Tibial artery (tissue), 4 donors: ENCODE measurements around the gene CDC42.

ENCODE experiments used
- DNase-seq, 2 donors: peaks; one replicate each; pipeline ENCODE4 v3.0.0-alpha.2; 2019
- H3K27ac ChIP-seq, 2 donors: fragments of 200-600 bp; sonication (generic) in 1 of 2; 1 replicate in 1 of 2; 2 replicates in 1 of 2; pipeline ENCODE4 v1.5.1; 2018 to 2019; ENCODE audit warnings: mild to moderate bottlenecking in 1 of 2
- H3K27me3 ChIP-seq, 2 donors: fragments of 200-600 bp; sonication (generic) in 1 of 2; one replicate each; pipeline versions ENCODE4 v1.5.1 to v1.6.0; 2016 to 2019
- H3K36me3 ChIP-seq, 3 donors: fragments of 200-600 bp; sonication (generic) in 2 of 3; one replicate each; pipeline ENCODE4 v1.5.1; 2016 to 2019; ENCODE audit warnings: mild to moderate bottlenecking in 2 of 3
- H3K4me1 ChIP-seq, 4 donors: fragments of 200-600 bp; sonication (generic) in 2 of 4; 1 replicate in 3 of 4; 2 replicates in 1 of 4; pipeline ENCODE4 v1.5.1; 2016 to 2019
- H3K4me3 ChIP-seq, 2 donors: fragments of 200-600 bp; sonication (generic) in 1 of 2; 1 replicate in 1 of 2; 2 replicates in 1 of 2; pipeline ENCODE4 v1.5.1; 2018 to 2019; ENCODE audit warnings: mild to moderate bottlenecking in 2 of 2
- H3K9me3 ChIP-seq, 3 donors: fragments of 200-600 bp; sonication (generic) in 1 of 3; one replicate each; pipeline ENCODE4 v1.5.1; 2016 to 2019
- CTCF ChIP-seq, 2 experiments: fragments of 200-600 bp in 1 of 2; fragments of 450-650 bp in 1 of 2; IDR thresholded peaks; one replicate each; pipeline ENCODE4 v1.5.1; 2017 to 2019; ENCODE audit warnings: antibody characterized with exemption in 2 of 2, mild to moderate bottlenecking in 1 of 2, moderate library complexity in 1 of 2
- intact Hi-C: fragments of 100-400 bp; cut with DNase I; formaldehyde crosslinking; loops from one replicate; pipeline ENCODE4 v1.15.0; 2023; ENCODE audit warnings: low total_unique reads

Gene CDC42

GRCh38 chr1:22117238-22117637 lies 64.7 kb downstream of the CDC42 start:
- H3K36me3 ChIP-seq = peaks cover 5 to 57% (median 24%) of the 10 kb centered on the region in 3 donors
- no peak overlapping the region for H3K27ac ChIP-seq
- no peaks in the 10 kb centered on the region for H3K27me3 ChIP-seq
- no peak for DNase-seq
- no peak overlapping the region for H3K4me3 ChIP-seq
- TF ChIP-seq CTCF (IDR thresholded peaks at IDR 0.05) = no peak
- no peaks in the 10 kb centered on the region for H3K9me3 ChIP-seq
- intact Hi-C loops = no loop called here
- peaks cover 0 to 32% (median 16%) of the 10 kb centered on the region in 4 donors for H3K4me1 ChIP-seq

GRCh38 chr1:22117851-22118250 lies 65.3 kb downstream of the CDC42 start:
- H3K4me1 ChIP-seq = peaks cover 0 to 32% (median 16%) of the 10 kb centered on the region in 4 donors
- H3K27ac ChIP-seq = no peak overlapping the region
- peaks cover 5 to 51% (median 18%) of the 10 kb centered on the region in 3 donors for H3K36me3 ChIP-seq
- H3K4me3 ChIP-seq = no peak overlapping the region
- no peak for DNase-seq
- no peak for TF ChIP-seq CTCF (IDR thresholded peaks at IDR 0.05)
- no peaks in the 10 kb centered on the region for H3K27me3 ChIP-seq
- H3K9me3 ChIP-seq = no peaks in the 10 kb centered on the region
- intact Hi-C loops = no loop called here

- H3K4me1 ChIP-seq = peaks cover 0 to 32% (median 16%) of the 10 kb centered on the region in 4 donors
- no peak for TF ChIP-seq CTCF (IDR thresholded peaks at IDR 0.05)
- intact Hi-C loops = no loop called here
Observed at GRCh38 chr1:22118291-22118992, 65.9 kb downstream of the CDC42 start.

GRCh38 chr1:22119626-22120468 lies 67.3 kb downstream of the CDC42 start:
- Histone ChIP-seq H3K4me1 (peaks cover 0 to 20% (median 6%) of the 10 kb centered on the region in 4 donors), H3K27ac (no peak overlapping the region), H3K4me3 (no peak overlapping the region), H3K36me3 (peaks cover 5 to 33% (median 14%) of the 10 kb centered on the region in 3 donors), H3K9me3 (no peaks in the 10 kb centered on the region), H3K27me3 (no peaks in the 10 kb centered on the region)
- peak in 1 of 2 donors; percentile 42 for DNase-seq
- intact Hi-C loops = no loop called here
- no peak for TF ChIP-seq CTCF (IDR thresholded peaks at IDR 0.05)

More at GRCh38 chr1:22118291-22118992, 65.9 kb downstream of the CDC42 start:
- DNase-seq = no peak
- Histone ChIP-seq H3K4me3 (no peak overlapping the region), H3K27ac (no peak overlapping the region), H3K9me3 (no peaks in the 10 kb centered on the region), H3K27me3 (no peaks in the 10 kb centered on the region), H3K36me3 (peaks cover 5 to 45% (median 14%) of the 10 kb centered on the region in 3 donors)

GRCh38 chr1:22120469-22120790 lies 67.9 kb downstream of the CDC42 start:
- peaks cover 0 to 15% (median 4%) of the 10 kb centered on the region in 4 donors for H3K4me1 ChIP-seq
- TF ChIP-seq CTCF (IDR thresholded peaks at IDR 0.05) = no peak
- intact Hi-C loops = no loop called here

More at GRCh38 chr1:22120469-22120790, 67.9 kb downstream of the CDC42 start:
- Histone ChIP-seq H3K27ac (no peak overlapping the region), H3K9me3 (no peaks in the 10 kb centered on the region), H3K36me3 (peaks cover 5 to 27% (median 14%) of the 10 kb centered on the region in 3 donors), H3K27me3 (no peaks in the 10 kb centered on the region), H3K4me3 (no peak overlapping the region)
- peak in 1 of 2 donors; percentile 37 for DNase-seq
